HCT116 (cell line): ENCODE measurements around the gene SMARCE1. TPM values are rescaled to one million over a fixed set of nuclear protein-coding genes. Genes with fewer than 3 reads are reported as not detected.

Source experiments
- ATAC-seq: fragments of 200-7000 bp; cut with Tn5 transposase; 2 replicates; pipeline ENCODE4 v1.9.1; 2020; ENCODE audit warnings: mild to moderate bottlenecking, moderate library complexity
- BruUV-seq: library from RNA; stranded (reverse); fragments of 400-500 nt; replicated peaks from 2 replicates; lab custom pipeline; 2021; lab: Mats Ljungman, UMichigan
- CTCF ChIA-PET: fragments of 300-600 bp; sonication (Branson Sonifier 250); formaldehyde crosslinking; loops from one replicate; lab custom pipeline; 2021; ENCODE audit warnings: antibody characterized with exemption; lab: Charles Lee
- POLR2A ChIA-PET: fragments of 300-600, 350-600 bp; sonication (Branson Sonifier 250); formaldehyde crosslinking; loops from one replicate; lab custom pipeline; 2021; ENCODE audit warnings: antibody characterized with exemption; lab: Charles Lee
- RAD21 ChIA-PET, 2 experiments: fragments of 300-600 bp; sonication (Branson Sonifier 250); formaldehyde crosslinking; loops; one replicate each; lab custom pipeline; 2023; ENCODE audit warnings: low total read pairs in 2 of 2; ENCODE audit not compliant: uncharacterized antibody in 2 of 2, unreplicated experiment in 2 of 2, low non-redundant PET in 1 of 2; lab: Charles Lee
- DNase-seq: peaks from one replicate; pipeline ENCODE4 v3.0.0-alpha.2; 2010; ENCODE audit warnings: low read depth, low spot score
- H2AFZ ChIP-seq: fragments of 200-600 bp; shearing (Covaris generic), sonication (generic); 2 replicates; pipeline ENCODE4 v1.6.1; 2017; ENCODE audit warnings: low read depth, mixed run types, mixed read lengths, antibody characterized with exemption, low read length; ENCODE audit not compliant: poor library complexity, severe bottlenecking
- H3K27ac ChIP-seq: 2 replicates; pipeline ENCODE4 v1.5.1; 2012; ENCODE audit warnings: low read depth, low read length
- H3K27me3 ChIP-seq: fragments of 200-600 bp; sonication (generic); 2 replicates; pipeline ENCODE4 v1.6.1; 2016; ENCODE audit warnings: mixed run types, low read length, mixed read lengths; ENCODE audit not compliant: insufficient read depth
- H3K36me3 ChIP-seq, 2 experiments: fragments of 200-500 bp in 1 of 2; fragments of 200-600 bp in 1 of 2; sonication (Bioruptor generic) in 1 of 2; sonication (generic) in 1 of 2; 2 replicates each; pipeline versions ENCODE4 v1.5.1 to v1.6.1; 2014 to 2016; ENCODE audit warnings: low read length in 2 of 2, inconsistent platforms in 1 of 2, mixed read lengths in 1 of 2, mixed run types in 1 of 2; ENCODE audit not compliant: insufficient read depth in 2 of 2, control insufficient read depth in 1 of 2
- H3K4me1 ChIP-seq, 2 experiments: fragments of 200-600 bp in 1 of 2; sonication (generic) in 1 of 2; 2 replicates each; pipeline versions ENCODE4 v1.5.1 to v1.6.1; 2012 to 2017; ENCODE audit warnings: low read length in 2 of 2, inconsistent platforms in 1 of 2, mild to moderate bottlenecking in 1 of 2, mixed read lengths in 1 of 2, mixed run types in 1 of 2, moderate library complexity in 1 of 2; ENCODE audit not compliant: insufficient read depth in 2 of 2, control insufficient read depth in 1 of 2
- H3K4me2 ChIP-seq: fragments of 200-600 bp; sonication (generic); 2 replicates; pipeline ENCODE4 v1.6.1; 2017; ENCODE audit warnings: mixed run types, low read length, mixed read lengths
- H3K4me3 ChIP-seq, 2 experiments: fragments of 200-600 bp in 1 of 2; sonication (generic) in 1 of 2; replicated peaks in 1 of 2; 2 replicates each; pipeline ENCODE4 v1.5.1; 2011 to 2016; ENCODE audit warnings: low read length in 2 of 2, control low read depth in 1 of 2, low read depth in 1 of 2, mild to moderate bottlenecking in 1 of 2, mixed read lengths in 1 of 2, mixed run types in 1 of 2
- H3K79me2 ChIP-seq: fragments of 200-600 bp; sonication (generic); 2 replicates; pipeline ENCODE4 v1.6.1; 2017; ENCODE audit warnings: mild to moderate bottlenecking, mixed run types, low read length, moderate library complexity, mixed read lengths; ENCODE audit not compliant: insufficient read depth
- H3K9ac ChIP-seq: fragments of 200-600 bp; sonication (generic); 2 replicates; pipeline ENCODE4 v1.6.1; 2016; ENCODE audit warnings: low read length, mixed read lengths
- H3K9me2 ChIP-seq: fragments of 200-600 bp; sonication (generic), shearing (Covaris generic); 2 replicates; pipeline ENCODE4 v1.6.1; 2017; ENCODE audit warnings: mixed run types, mild to moderate bottlenecking, moderate library complexity; ENCODE audit not compliant: insufficient read depth
- H3K9me3 ChIP-seq, 2 experiments: fragments of 200-500 bp in 1 of 2; fragments of 200-600 bp in 1 of 2; sonication (Bioruptor generic) in 1 of 2; sonication (generic) in 1 of 2; 2 replicates each; pipeline ENCODE4 v1.6.1; 2014 to 2017; ENCODE audit warnings: low read length in 2 of 2, mixed read lengths in 2 of 2, inconsistent platforms in 1 of 2, low read depth in 1 of 2, mild to moderate bottlenecking in 1 of 2, mixed run types in 1 of 2, moderate library complexity in 1 of 2; ENCODE audit not compliant: control insufficient read depth in 1 of 2, insufficient read depth in 1 of 2
- H4K20me1 ChIP-seq: fragments of 200-600 bp; sonication (generic), shearing (Covaris generic); 2 replicates; pipeline ENCODE4 v1.6.1; 2017; ENCODE audit warnings: mixed run types, mild to moderate bottlenecking, moderate library complexity; ENCODE audit not compliant: insufficient read depth
- CTCF ChIP-seq, 3 experiments: fragments of 200-600 bp in 1 of 3; sonication (generic) in 1 of 3; IDR thresholded peaks in 2 of 3; conservative IDR thresholded peaks in 1 of 3; 2 replicates each; pipeline ENCODE4 v1.5.1; 2012 to 2017; ENCODE audit warnings: low read depth in 2 of 3, low read length in 2 of 3, antibody characterized with exemption in 1 of 3, borderline replicate concordance in 1 of 3, control low read depth in 1 of 3, mild to moderate bottlenecking in 1 of 3, mixed read lengths in 1 of 3, mixed run types in 1 of 3, moderate library complexity in 1 of 3; ENCODE audit not compliant: insufficient read depth in 1 of 3
- FOSL1 ChIP-seq: IDR thresholded peaks from 2 replicates; pipeline ENCODE4 v1.6.1; 2012; ENCODE audit warnings: low read depth
- POLR2A ChIP-seq: IDR thresholded peaks from 2 replicates; pipeline ENCODE4 v1.7.0; 2011; ENCODE audit warnings: borderline replicate concordance; ENCODE audit not compliant: insufficient read depth, insufficient read length; ENCODE audit errors: extremely low read depth
- SIN3A ChIP-seq: IDR thresholded peaks from 2 replicates; pipeline ENCODE4 v1.6.1; 2012; ENCODE audit warnings: low read depth
- SRF ChIP-seq: IDR thresholded peaks from 2 replicates; pipeline ENCODE4 v1.6.1; 2012; ENCODE audit warnings: low read depth
- YY1 ChIP-seq: IDR thresholded peaks from 2 replicates; pipeline ENCODE4 v1.6.1; 2011; ENCODE audit warnings: low read length, low read depth, moderate library complexity, mild to moderate bottlenecking; ENCODE audit not compliant: insufficient replicate concordance; ENCODE audit errors: extremely low read depth
- ZNF274 ChIP-seq: fragments of 200-500 bp; sonication (Bioruptor generic); IDR thresholded peaks from 2 replicates; pipeline ENCODE4 v1.6.1; 2014; ENCODE audit warnings: mild to moderate bottlenecking, low read depth, low read length, inconsistent platforms
- intact Hi-C: fragments of 100-400 bp; cut with micrococcal nuclease; formaldehyde crosslinking; loops from 2 replicates; pipeline ENCODE4 v1.10.0; 2022
- total RNA-seq: library from RNA; stranded (reverse); gene quantifications from one replicate; pipeline ENCODE4 v1.2.1, GENCODE V29; 2021; ENCODE audit not compliant: unreplicated experiment
- TF ChIP-seq, protein P1 (sequence below): IDR thresholded peaks from 2 replicates; pipeline ENCODE4 v1.6.1; 2011; ENCODE audit warnings: mild to moderate bottlenecking, low read length, moderate library complexity; ENCODE audit not compliant: insufficient replicate concordance; ENCODE audit errors: extremely low read depth

The SMARCE1 gene
- total RNA-seq, 1 experiment from 2014 or later, result 136 TPM

GRCh38 chr17:40582328-40582901 lies 65.2 kb downstream of the SMARCE1 start (continued):
- TF ChIP-seq, protein P1, sequence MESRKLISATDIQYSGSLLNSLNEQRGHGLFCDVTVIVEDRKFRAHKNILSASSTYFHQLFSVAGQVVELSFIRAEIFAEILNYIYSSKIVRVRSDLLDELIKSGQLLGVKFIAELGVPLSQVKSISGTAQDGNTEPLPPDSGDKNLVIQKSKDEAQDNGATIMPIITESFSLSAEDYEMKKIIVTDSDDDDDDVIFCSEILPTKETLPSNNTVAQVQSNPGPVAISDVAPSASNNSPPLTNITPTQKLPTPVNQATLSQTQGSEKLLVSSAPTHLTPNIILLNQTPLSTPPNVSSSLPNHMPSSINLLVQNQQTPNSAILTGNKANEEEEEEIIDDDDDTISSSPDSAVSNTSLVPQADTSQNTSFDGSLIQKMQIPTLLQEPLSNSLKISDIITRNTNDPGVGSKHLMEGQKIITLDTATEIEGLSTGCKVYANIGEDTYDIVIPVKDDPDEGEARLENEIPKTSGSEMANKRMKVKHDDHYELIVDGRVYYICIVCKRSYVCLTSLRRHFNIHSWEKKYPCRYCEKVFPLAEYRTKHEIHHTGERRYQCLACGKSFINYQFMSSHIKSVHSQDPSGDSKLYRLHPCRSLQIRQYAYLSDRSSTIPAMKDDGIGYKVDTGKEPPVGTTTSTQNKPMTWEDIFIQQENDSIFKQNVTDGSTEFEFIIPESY, result no peak
- TF ChIP-seq POLR2A (no peak), FOSL1 (no peak)

DNA sequence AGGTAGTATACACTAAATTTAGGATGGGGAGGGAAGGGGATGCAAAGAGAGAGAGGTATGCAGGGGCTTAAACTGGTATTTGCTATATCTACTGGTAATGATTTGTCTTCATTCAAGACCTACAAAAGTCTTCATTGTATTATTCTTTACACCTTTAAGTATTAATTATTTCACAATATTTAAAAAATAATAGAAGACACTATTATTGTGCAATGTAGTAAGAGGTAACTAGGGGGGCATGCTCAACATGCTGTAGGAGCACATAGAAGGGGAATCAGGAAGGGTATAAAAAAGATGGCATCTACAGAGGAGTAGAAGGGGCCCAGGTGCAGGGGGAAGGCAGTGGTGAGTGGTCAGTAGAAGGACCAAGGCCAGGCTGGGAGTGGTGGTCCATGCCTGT lies 67.5 kb downstream of the SMARCE1 start:
- no peaks in the 10 kb centered on the region for H3K36me3 ChIP-seq
- no peak overlapping the region for H3K4me2 ChIP-seq
- H4K20me1 ChIP-seq, result no peaks in the 10 kb centered on the region
- H3K27ac ChIP-seq, result no peak overlapping the region
- intact Hi-C loops, result no loop called here
- no peaks in the 10 kb centered on the region for H3K9me3 ChIP-seq
- ChIA-PET POLR2A (no interaction called here), CTCF (interaction anchor here (1.0 kb wide), 1 partner anchor 19 kb away, joined by 3 read pairs; no protein-coding TSS in a partner anchor), RAD21 (no interaction called here)
- no TSS peak for BruUV-seq
- TF ChIP-seq YY1 (no peak), POLR2A (no peak), CTCF (IDR thresholded peaks at IDR 0.05 in 2 of 3, conservative IDR thresholded peaks at IDR 0.05 in 1 of 3; ENCODE audit: borderline replicate concordance in 1 of 3, insufficient read depth in 1 of 3, low read depth in 2 of 3, low read length in 2 of 3) (no peak), SRF (no peak), ZNF274 (no peak), SIN3A (no peak)
- no peak overlapping the region for H3K4me3 ChIP-seq
- H3K4me1 ChIP-seq, result no peaks in the 10 kb centered on the region
- ATAC-seq (no peak), DNase-seq (no peak)
- no peaks in the 10 kb centered on the region for H3K27me3 ChIP-seq
- H3K79me2 ChIP-seq, result no peaks in the 10 kb centered on the region
- H3K9me2 ChIP-seq, result no peaks in the 10 kb centered on the region
- H3K9ac ChIP-seq, result no peak overlapping the region
- H2AFZ ChIP-seq, result no peak overlapping the region
